IMR-90 (cell line): ENCODE data around the gene PRKN. TPM values are rescaled to one million over a fixed set of nuclear protein-coding genes. Genes with fewer than 3 reads are reported as not detected.

Source experiments
- ATAC-seq: fragments of 200-7000 bp; cut with Tn5 transposase; 2 replicates; pipeline ENCODE4 v1.9.1; 2020; ENCODE audit warnings: low read depth, mild to moderate bottlenecking, moderate library complexity
- BruUV-seq: library from RNA; stranded (reverse); fragments of 400-500 nt; replicated peaks from 2 replicates; lab custom pipeline; 2021; lab: Mats Ljungman, UMichigan
- CTCF ChIA-PET: fragments of 300-600 bp; formaldehyde crosslinking; extraction: SDS; loops from one replicate; lab custom pipeline; 2021; ENCODE audit warnings: antibody characterized with exemption; lab: Yijun Ruan, JAX
- POLR2A ChIA-PET: fragments of 300-600 bp; sonication (Branson Sonifier 250); formaldehyde crosslinking; loops from one replicate; lab custom pipeline; 2022; ENCODE audit warnings: antibody characterized with exemption; ENCODE audit not compliant: unreplicated experiment; lab: Charles Lee
- DNase-seq: peaks from one replicate; pipeline ENCODE4 v3.0.0; 2013
- H2AFZ ChIP-seq: replicated peaks from 2 replicates; pipeline ENCODE3; 2013; ENCODE audit warnings: low read length, mild to moderate bottlenecking; ENCODE audit not compliant: poor library complexity
- H2AK5ac ChIP-seq: 2 replicates; pipeline ENCODE4 v1.6.1; 2013; ENCODE audit warnings: low read depth, low read length, inconsistent platforms
- H2AK9ac ChIP-seq: replicated peaks from 2 replicates; pipeline ENCODE3; 2013; ENCODE audit warnings: mild to moderate bottlenecking, low read depth, low read length, moderate library complexity; ENCODE audit not compliant: poor library complexity
- H2BK120ac ChIP-seq: 2 replicates; pipeline ENCODE4 v1.6.1; 2013; ENCODE audit warnings: low read depth, low read length, inconsistent platforms
- H2BK15ac ChIP-seq: 3 replicates; pipeline ENCODE4 v1.6.1; 2013; ENCODE audit warnings: low read depth, low read length, inconsistent platforms
- H2BK20ac ChIP-seq: 2 replicates; pipeline ENCODE4 v1.6.1; 2013; ENCODE audit warnings: low read depth, mild to moderate bottlenecking, inconsistent platforms, low read length, moderate library complexity
- H2BK5ac ChIP-seq: 2 replicates; pipeline ENCODE4 v1.6.1; 2013; ENCODE audit warnings: mild to moderate bottlenecking, low read depth, low read length, inconsistent platforms; ENCODE audit not compliant: poor library complexity, severe bottlenecking
- H3K14ac ChIP-seq: replicated peaks from 2 replicates; pipeline ENCODE4 v1.6.1; 2013; ENCODE audit warnings: low read depth, low read length, inconsistent platforms
- H3K18ac ChIP-seq: 2 replicates; pipeline ENCODE4 v1.6.1; 2013; ENCODE audit warnings: low read depth, low read length, control low read depth
- H3K23ac ChIP-seq: 2 replicates; pipeline ENCODE4 v1.6.1; 2013; ENCODE audit warnings: low read depth, low read length, inconsistent platforms
- H3K27ac ChIP-seq: 2 replicates; pipeline ENCODE4 v1.5.1; 2013; ENCODE audit warnings: mild to moderate bottlenecking, control low read depth, low read length; ENCODE audit not compliant: insufficient read depth
- H3K27me3 ChIP-seq: 2 replicates; pipeline ENCODE4 v1.6.1; 2013; ENCODE audit warnings: low read length; ENCODE audit not compliant: control insufficient read depth, insufficient read depth
- H3K36me3 ChIP-seq: 2 replicates; pipeline ENCODE4 v1.6.1; 2013; ENCODE audit warnings: low read length, mixed read lengths; ENCODE audit not compliant: control insufficient read depth, insufficient read depth
- H3K4ac ChIP-seq: 2 replicates; pipeline ENCODE4 v1.6.1; 2013; ENCODE audit warnings: low read depth, low read length, inconsistent platforms
- H3K4me1 ChIP-seq: 2 replicates; pipeline ENCODE4 v1.6.1; 2013; ENCODE audit warnings: low read length, mixed read lengths; ENCODE audit not compliant: control insufficient read depth, insufficient read depth
- H3K4me2 ChIP-seq: 2 replicates; pipeline ENCODE4 v1.6.1; 2013; ENCODE audit warnings: low read depth, mild to moderate bottlenecking, control low read depth, low read length, moderate library complexity
- H3K4me3 ChIP-seq: 2 replicates; pipeline ENCODE4 v1.5.1; 2013; ENCODE audit warnings: low read depth, mild to moderate bottlenecking, control low read depth, low read length, moderate library complexity; ENCODE audit not compliant: insufficient read depth
- H3K56ac ChIP-seq: 2 replicates; pipeline ENCODE4 v1.6.1; 2013; ENCODE audit warnings: low read length, inconsistent platforms; ENCODE audit not compliant: insufficient read depth; ENCODE audit errors: extremely low read depth
- H3K79me1 ChIP-seq, 2 experiments: 2 replicates each; pipeline ENCODE4 v1.6.1; 2013; ENCODE audit warnings: low read length in 2 of 2, inconsistent platforms in 1 of 2, low read depth in 1 of 2
- H3K9ac ChIP-seq: 2 replicates; pipeline ENCODE4 v1.6.1; 2013; ENCODE audit warnings: low read depth, low read length, control low read depth
- H3K9me1 ChIP-seq: 2 replicates; pipeline ENCODE4 v1.6.1; 2013; ENCODE audit warnings: low read length, inconsistent platforms; ENCODE audit not compliant: insufficient read depth
- H3K9me3 ChIP-seq: 2 replicates; pipeline ENCODE4 v1.6.1; 2013; ENCODE audit warnings: low read length; ENCODE audit not compliant: control insufficient read depth, insufficient read depth
- H4K20me1 ChIP-seq: 2 replicates; pipeline ENCODE4 v1.6.1; 2013; ENCODE audit warnings: low read length, inconsistent platforms; ENCODE audit not compliant: insufficient read depth
- H4K5ac ChIP-seq: 2 replicates; pipeline ENCODE4 v1.6.1; 2013; ENCODE audit warnings: mild to moderate bottlenecking, low read depth, low read length, control low read depth
- H4K8ac ChIP-seq, 2 experiments: 2 replicates each; pipeline ENCODE4 v1.6.1; 2013; ENCODE audit warnings: low read depth in 2 of 2, low read length in 2 of 2, control low read depth in 1 of 2, inconsistent platforms in 1 of 2
- H4K91ac ChIP-seq: 2 replicates; pipeline ENCODE4 v1.6.1; 2013; ENCODE audit warnings: low read depth, low read length, inconsistent platforms; ENCODE audit not compliant: insufficient read depth
- BHLHE40 ChIP-seq: fragments of 150-350 bp; IDR thresholded peaks from 2 replicates; pipeline ENCODE4 v1.6.1; 2016; ENCODE audit warnings: mild to moderate bottlenecking, low read depth, low read length
- CHD1 ChIP-seq: IDR thresholded peaks from 2 replicates; pipeline ENCODE4 v1.6.1; 2012; ENCODE audit warnings: low read depth, low read length, improper control_type of control experiment
- ELK1 ChIP-seq: fragments of 150-350 bp; IDR thresholded peaks from 2 replicates; pipeline ENCODE4 v1.6.1; 2016; ENCODE audit warnings: low read depth, mild to moderate bottlenecking, low read length, moderate library complexity, borderline replicate concordance
- FOS ChIP-seq: fragments of 150-350 bp; IDR thresholded peaks from 2 replicates; pipeline ENCODE4 v1.6.1; 2016; ENCODE audit warnings: low read depth, low read length
- MAFK ChIP-seq: IDR thresholded peaks from 2 replicates; pipeline ENCODE4 v1.6.1; 2012; ENCODE audit warnings: low read depth, low read length, improper control_type of control experiment
- MAZ ChIP-seq: IDR thresholded peaks from 2 replicates; pipeline ENCODE4 v1.6.1; 2012; ENCODE audit warnings: low read depth, mild to moderate bottlenecking, low read length, improper control_type of control experiment, moderate library complexity, borderline replicate concordance
- MXI1 ChIP-seq: IDR thresholded peaks from 2 replicates; pipeline ENCODE4 v1.6.1; 2012; ENCODE audit warnings: low read depth, mild to moderate bottlenecking, low read length, moderate library complexity, borderline replicate concordance
- NFE2L2 ChIP-seq: fragments of 150-350 bp; IDR thresholded peaks from 2 replicates; pipeline ENCODE4 v1.6.1; 2016; ENCODE audit warnings: low read depth, mild to moderate bottlenecking, low read length
- POLR2A ChIP-seq: IDR thresholded peaks from 2 replicates; pipeline ENCODE4 v1.6.1; 2012; ENCODE audit warnings: mild to moderate bottlenecking, low read depth, low read length
- RFX5 ChIP-seq: IDR thresholded peaks from 2 replicates; pipeline ENCODE4 v1.8.0; 2012; ENCODE audit warnings: low read depth, mild to moderate bottlenecking, low read length, moderate library complexity
- WGBS, 2 experiments: methylation state at CpG; one replicate each; pipeline versions ENCODE4 v1.1.5 to v1.1.7; 2013; ENCODE audit warnings: missing lambda C conversion rate in 2 of 2; ENCODE audit not compliant: insufficient read length in 1 of 2; ENCODE audit errors: extremely low coverage in 2 of 2; 5-methylcytosine and 5-hydroxymethylcytosine counted together
- dilution Hi-C: fragments of 300-500 bp; cut with HindIII; formaldehyde crosslinking; loops from one replicate; pipeline ENCODE4 v1.14.3; 2018; ENCODE audit warnings: low sequenced_read_pairs; ENCODE audit not compliant: unreplicated experiment
- in situ Hi-C: fragments of 300-500 bp; cut with MboI; formaldehyde crosslinking; loops from 3 replicates; pipeline ENCODE4 v1.14.3; 2019; ENCODE audit warnings: low sequenced_read_pairs, inconsistent platforms, mixed read lengths
- intact Hi-C: fragments of 100-400 bp; cut with micrococcal nuclease; formaldehyde crosslinking; loops from 2 replicates; pipeline ENCODE4 v1.10.0; 2022
- polyA plus RNA-seq, 3 experiments: library from polyadenylated mRNA; depleted of rRNA; stranded (reverse); fragments of >200 nt; gene quantifications; 2 replicates each; pipeline ENCODE4 v1.2.3, GENCODE V29; 2012; ENCODE audit warnings: low replicate concordance in 1 of 3
- total RNA-seq: library from RNA; depleted of rRNA; stranded (reverse); fragments of >200 nt; gene quantifications from 2 replicates; pipeline ENCODE4 v1.2.3, GENCODE V29; 2012

The PRKN gene
- total and polyA plus RNA-seq, 2 of the 4 experiments (the other 2 are of a cell fraction): 0.15 to 0.18 TPM

- no peak overlapping the region for H3K4ac ChIP-seq
- H2AFZ ChIP-seq: no peak overlapping the region
- H3K4me3 ChIP-seq: no peak overlapping the region
- no peak overlapping the region for H3K23ac ChIP-seq
- H2AK9ac ChIP-seq: no peak overlapping the region
- H4K20me1 ChIP-seq: no peaks in the 10 kb centered on the region
- H4K8ac ChIP-seq: no peak overlapping the region
- no peaks in the 10 kb centered on the region for H3K27me3 ChIP-seq
- no peak overlapping the region for H4K91ac ChIP-seq
- no peaks in the 10 kb centered on the region for H3K36me3 ChIP-seq
- ATAC-seq: no peak
- H3K14ac ChIP-seq: no peak overlapping the region
- dilution Hi-C loops (no loop called here), intact Hi-C loops (no loop called here), in situ Hi-C loops (no loop called here)
- WGBS, 2 experiments: no CpG with 5 or more reads among the region's 2 CpGs
- POLR2A ChIA-PET: no interaction called here
- no peak overlapping the region for H3K27ac ChIP-seq
- H3K79me1 ChIP-seq: no peaks in the 10 kb centered on the region
- H3K18ac ChIP-seq: no peak overlapping the region
- no TSS peak for BruUV-seq
- CTCF ChIA-PET: no interaction called here
- H2BK120ac ChIP-seq: no peak overlapping the region
- no peak overlapping the region for H3K56ac ChIP-seq
- no peak for TF ChIP-seq MAFK
- TF ChIP-seq RFX5: no peak
- no peak for TF ChIP-seq ELK1
- no peak for TF ChIP-seq CHD1
- TF ChIP-seq MAZ: no peak
- no peak for TF ChIP-seq BHLHE40
- no peak for TF ChIP-seq FOS
- TF ChIP-seq NFE2L2: no peak
- no peak for TF ChIP-seq POLR2A
- TF ChIP-seq MXI1: no peak
- H3K4me1 ChIP-seq: no peaks in the 10 kb centered on the region
- H2BK15ac ChIP-seq: no peak overlapping the region
- H2BK20ac ChIP-seq: no peak overlapping the region
- H4K5ac ChIP-seq: no peak overlapping the region
- no peak overlapping the region for H2AK5ac ChIP-seq
- H3K4me2 ChIP-seq: no peak overlapping the region
- H3K9me1 ChIP-seq: no peaks in the 10 kb centered on the region
- DNase-seq: no peak
- no peak overlapping the region for H2BK5ac ChIP-seq
- H3K9me3 ChIP-seq: no peaks in the 10 kb centered on the region
- no peak overlapping the region for H3K9ac ChIP-seq
Observed at GRCh38 chr6:161319231-161319630, 1408.3 kb downstream of the PRKN start.
